GM21526 (cell line): ENCODE results near the gene PPIG.
"Not testable (repeated sequence)": the region's sequence is repeated elsewhere in the genome, so short reads cannot be mapped to it uniquely, and the experiment has no call there.

Experiments
- ATAC-seq: cut with Tn5 transposase; IDR thresholded peaks from one replicate; pipeline ENCODE4 v1.9.1; 2021; ENCODE audit warnings: moderate library complexity; ENCODE audit not compliant: unreplicated experiment, low FRiP score

Gene PPIG

DNA sequence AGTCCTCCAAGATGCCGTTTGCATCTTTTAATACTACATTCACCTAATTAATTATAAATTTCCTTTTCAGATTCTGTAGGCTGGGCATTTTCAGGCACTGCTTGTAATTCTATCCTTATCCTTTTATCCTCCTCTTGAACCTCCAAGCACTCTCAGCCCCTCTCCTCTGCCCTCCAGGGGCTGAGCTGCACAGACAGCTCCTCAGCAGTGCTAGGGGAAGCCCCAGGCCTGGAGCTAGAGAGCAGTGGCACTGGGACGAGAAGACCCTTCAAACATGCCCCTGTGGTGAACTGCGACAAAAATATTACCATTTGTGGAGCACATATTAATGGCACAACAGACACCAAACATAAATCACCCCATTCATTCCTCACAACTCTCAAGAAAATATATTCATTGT, 77.1 kb downstream of the PPIG start:
- no peak for ATAC-seq

DNA sequence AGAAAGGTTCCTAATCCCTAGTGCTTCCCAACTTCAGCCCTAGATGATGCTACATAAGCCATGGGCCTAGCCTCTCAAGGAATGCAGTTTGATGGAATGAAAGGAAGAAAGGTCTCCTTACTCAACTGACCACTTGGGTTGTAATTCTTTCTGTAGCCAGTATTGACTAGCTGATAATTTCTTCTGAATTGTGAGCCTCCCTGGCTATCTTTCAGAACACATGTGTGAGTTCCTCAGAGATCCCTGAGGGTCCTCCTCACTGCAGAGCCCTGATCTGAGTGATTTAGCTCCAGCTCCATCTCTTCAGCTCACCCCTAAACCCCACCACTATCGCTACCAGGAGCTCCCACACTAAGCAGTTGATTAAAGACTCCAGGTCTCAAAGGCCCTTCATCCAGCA, 78.6 kb downstream of the PPIG start:
- ATAC-seq, result no peak

DNA sequence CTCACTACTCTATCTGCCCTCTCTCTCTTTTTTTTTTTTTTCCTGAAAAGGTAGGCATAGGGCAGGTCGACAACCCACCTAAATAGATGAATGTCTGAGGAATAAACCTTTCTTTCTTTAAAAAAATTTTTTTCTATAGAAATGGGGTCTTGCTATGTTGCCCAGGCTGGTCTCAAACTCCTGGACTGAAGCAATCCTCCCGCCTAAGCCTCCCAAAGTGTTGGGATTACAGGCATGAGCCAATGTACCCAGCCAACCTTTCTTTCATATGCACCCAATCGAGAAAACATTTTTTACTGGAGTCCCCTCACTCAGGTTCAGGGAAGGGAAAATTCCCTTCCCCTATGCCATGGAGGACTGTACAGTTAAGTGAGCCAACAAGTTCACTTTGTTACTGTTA, 79.1 kb downstream of the PPIG start:
- ATAC-seq, result no peak

DNA sequence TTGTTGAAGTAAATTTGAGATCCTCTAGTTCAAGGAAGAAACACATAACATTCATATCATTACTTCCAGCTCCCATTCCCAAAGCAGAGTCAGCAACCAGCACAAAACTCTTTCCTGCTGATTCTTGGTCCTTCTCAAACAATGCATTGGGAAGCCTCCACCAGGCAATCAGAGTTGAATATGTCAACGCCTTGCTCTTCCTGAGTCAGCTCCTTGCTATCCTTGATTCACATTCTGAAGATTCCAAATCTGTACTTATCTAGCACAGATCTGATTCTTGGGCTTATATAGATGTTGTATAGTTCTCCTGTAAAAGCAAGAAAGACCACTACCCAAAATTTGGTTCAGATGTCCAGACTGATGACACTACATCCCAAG, 80.4 kb downstream of the PPIG start:
- no peak for ATAC-seq

DNA sequence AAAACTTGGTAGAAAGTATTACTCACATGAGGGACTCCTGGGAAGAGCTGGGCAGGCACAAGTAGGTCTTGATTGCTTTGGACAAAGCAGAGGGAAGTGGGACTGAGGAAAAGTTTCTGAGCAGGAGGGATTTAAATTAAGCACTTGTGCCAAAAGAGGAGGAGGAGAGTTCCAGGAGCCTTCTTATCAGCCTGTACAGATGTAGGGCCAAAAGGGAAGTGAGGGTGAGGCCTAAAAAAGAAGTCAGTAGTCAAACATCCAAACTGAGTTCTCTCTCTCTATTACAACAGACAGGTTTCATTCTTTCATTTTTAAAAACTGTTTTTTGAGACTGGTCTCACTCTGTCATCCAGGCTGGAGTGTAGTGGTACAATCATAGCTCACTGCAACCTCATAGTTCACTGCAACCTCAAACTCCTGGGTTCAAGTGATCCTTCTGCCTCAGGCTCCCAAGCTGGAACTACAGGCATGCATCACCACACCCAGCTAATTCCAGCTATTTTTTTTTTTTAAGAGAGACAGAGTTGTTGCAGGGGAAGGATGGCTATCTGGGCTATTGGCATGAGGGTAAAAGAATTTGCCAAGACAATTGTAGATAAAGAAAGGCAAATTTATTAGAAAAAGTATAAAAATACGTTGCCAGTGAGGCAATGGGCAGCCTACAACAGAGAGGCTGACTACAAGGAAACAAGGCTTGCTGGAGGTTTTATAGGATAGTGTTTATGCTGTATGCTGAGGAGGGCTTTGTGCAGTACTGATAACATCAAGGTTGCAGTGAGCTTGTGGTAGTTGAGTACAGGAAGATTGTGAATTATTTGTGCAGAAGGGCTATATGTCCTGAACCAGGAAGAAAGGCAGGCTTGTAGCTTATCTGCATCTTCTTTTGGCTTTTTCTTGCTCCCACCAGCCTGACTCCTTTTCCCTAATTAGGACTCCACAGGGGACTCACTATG, 81.1 kb downstream of the PPIG start:
- ATAC-seq, result no peak

DNA sequence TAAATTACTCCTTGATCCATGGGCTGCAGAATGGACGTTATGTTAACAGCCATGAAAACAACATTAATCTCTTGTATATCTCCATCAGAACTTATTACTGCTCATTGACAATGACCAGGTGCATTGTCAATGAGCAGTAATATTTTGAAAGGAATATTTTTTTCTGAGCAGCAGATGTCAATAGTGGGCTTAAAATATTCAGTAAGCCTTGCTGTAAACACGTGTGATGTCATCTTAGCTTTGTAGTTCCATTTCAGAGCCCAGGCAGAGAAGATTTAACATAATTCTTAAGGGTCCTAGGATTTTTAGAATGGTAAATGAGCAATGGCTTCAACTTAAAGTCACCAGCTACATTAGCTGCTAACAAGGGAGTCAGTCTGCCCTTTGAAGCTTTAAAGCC, 83.4 kb downstream of the PPIG start:
- ATAC-seq, result no peak

DNA sequence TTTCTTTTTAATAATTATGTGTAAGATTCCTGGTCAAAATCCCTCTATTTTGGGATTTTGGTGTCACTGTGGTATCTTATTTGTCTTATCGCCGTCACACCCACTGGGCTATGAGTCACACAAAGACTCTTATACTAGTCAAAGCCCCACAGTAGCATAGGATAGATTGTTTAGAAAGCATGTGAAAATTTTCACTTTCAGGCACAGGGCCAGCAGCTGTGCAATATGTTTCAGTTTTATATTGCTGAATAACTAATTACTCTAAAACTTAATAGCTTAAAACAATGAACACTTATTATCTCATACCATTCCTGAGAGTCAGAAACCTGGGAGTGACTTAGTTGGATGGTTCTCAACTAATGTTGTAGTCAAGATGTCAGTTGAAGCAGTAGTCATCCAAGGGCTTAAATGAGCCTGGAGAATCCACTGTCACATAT, 86.1 kb downstream of the PPIG start:
- ATAC-seq, result no peak

DNA sequence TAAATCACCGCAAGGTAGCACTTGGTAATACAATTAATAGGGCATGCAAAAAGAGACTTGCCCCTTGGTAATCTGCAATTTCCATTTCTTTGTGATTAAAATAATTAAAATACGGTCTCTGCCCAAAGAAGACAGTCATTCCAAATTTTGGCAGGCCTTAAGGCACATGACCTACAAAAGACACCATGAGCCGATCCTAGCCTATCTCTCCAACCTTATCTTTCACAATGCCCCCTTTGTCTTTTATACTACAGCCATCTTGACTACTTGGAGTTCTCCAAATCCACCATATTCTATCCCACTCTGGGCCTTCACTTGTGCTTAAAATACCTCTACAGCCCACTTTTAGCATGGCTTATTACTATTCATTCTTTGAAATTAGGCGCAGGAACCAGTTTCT, 86.8 kb downstream of the PPIG start:
- ATAC-seq, result no peak

DNA sequence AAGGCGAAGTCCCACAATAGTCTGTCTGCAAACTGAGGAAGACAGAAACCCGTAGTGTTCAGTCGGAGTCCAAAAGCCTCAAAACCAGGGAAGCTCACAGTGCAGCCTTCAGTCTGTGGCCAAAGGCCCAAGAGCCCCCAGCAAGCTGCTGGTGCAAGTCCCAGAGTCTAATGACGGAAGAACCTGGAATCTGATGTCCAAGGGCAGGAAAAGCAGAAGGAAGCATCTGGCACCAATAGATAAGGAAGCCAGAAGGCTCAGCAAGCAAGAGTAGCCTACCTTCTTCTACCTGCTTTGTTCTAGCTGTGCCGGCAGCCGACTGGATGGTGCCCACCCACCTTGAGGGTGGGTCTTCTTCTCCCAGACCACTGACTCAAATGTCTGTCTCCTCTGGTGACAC, 88.3 kb downstream of the PPIG start:
- no peak for ATAC-seq

DNA sequence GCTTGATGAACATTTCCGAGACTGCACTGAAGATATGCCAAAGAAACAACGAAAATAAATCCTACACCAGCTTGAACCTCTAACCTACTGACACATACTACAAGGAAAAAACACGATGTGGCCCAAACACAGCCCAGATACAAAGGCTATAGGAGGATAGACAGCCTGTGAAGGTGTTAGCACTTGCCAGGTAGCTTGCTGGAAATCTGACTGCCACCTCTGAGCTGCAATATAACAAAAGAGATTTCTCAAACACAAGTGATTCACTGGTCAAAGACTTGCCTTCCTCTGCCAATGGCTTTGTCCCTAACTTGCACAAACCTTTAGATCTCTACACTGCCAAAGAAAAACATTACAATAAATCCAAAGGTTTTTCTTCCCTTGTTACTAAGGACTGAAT, 89.0 kb downstream of the PPIG start:
- no peak for ATAC-seq

DNA sequence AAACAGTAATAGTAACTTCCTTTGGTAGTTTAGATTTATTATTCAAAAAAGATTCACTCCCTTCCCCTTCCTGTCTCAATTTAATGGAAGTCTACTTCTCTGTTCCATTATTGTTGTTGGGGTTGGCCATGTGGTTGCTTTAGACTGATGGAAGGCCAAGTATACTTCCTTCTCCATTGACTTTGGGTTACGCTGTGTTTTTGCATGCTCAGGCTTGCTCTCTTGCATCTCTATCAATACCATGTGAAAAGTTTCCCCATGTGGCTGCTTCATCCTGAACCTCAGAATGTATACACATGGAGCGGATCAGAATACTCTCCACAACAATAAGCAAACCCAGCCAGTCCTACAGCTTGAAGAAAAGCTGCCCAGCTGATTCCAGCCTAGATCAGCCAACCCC, 89.8 kb downstream of the PPIG start:
- no peak for ATAC-seq

DNA sequence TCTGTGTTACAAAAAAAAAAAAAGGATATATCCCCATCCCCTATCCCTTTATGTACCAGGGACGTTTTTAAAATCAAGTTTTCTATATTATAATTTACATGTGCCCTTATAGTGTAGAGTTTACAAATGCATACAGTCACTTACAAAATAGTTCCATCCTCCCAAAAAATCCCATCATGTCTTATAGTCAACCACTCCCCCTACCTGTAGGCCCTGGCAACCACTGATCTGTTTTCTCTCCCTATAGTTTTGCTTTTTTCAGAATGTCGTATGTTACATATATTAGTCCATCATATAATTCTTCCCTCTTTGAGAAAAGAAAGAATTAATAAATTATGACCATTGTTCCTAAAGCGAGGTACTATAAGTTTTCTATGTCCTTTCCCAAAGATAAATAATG, 92.2 kb downstream of the PPIG start:
- no peak for ATAC-seq

DNA sequence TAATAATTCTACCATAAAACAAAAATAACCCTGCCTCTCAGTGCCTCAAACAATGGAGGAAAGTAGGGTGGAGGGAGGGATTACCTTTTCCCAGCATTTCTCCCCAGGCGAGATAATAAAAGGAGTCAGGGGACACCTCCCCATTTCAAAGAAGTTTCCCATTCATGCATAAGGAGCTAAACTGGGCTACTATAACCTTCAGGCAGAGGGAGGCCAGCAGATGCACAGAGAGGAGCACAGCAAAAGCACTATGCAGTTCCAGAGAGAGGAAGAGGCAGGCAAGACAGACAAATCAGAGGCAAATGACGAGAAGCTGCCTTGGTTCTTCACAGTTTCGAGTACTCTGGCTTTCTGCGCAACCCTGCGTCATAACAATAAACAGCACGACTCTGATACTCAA, 92.7 kb downstream of the PPIG start:
- ATAC-seq, result no peak

DNA sequence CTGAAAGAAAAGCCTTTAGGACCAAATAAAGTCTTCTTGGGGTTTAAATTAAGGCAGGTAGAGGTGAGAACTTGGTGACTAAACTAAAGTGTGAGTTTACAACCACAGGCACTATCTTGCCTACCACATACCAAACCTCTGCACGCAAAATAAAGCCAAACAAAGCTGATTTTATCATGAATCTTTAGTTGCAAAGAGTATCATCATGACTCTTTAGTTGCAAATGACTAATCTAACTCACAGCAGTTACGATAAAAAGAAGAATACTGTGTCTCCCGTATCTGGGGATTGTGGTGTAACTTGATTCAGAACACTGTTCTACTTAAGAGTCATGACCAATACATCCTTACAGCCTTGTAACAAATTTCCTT, 98.9 kb downstream of the PPIG start:
- no peak for ATAC-seq

DNA sequence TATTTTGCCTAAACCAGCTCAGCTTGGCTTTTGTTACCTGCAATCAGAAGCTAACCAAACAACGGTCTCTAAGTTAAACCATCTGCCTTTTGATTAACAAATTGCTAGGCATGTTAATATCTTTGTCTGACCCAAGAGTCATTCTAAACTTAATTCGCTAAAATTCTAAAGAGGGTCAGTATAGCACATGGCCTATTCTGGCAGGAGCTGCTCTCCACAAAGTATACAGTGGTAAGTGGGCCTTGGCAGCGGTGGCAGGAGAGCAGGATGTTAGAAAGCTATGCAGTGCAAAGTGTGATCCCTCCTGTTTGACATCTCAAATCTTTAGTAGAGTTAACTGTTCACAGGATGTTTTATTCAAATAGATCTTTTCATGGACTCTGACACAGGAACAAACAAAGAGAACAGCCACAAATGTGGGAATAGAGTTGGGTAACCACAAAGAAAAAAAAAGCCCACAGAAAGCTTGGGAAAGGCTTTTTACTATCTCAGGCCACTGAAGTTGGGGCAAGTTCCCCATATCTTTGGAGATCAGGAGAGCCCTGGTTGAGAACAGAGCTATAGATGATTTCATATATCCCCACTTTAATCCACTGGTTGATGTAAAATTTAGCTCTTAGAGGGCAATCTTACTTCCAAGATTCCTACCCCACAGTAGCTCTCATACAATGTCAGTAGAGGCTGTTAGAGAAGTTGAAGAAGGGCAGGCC, 99.4 kb downstream of the PPIG start:
- ATAC-seq, result no peak

DNA sequence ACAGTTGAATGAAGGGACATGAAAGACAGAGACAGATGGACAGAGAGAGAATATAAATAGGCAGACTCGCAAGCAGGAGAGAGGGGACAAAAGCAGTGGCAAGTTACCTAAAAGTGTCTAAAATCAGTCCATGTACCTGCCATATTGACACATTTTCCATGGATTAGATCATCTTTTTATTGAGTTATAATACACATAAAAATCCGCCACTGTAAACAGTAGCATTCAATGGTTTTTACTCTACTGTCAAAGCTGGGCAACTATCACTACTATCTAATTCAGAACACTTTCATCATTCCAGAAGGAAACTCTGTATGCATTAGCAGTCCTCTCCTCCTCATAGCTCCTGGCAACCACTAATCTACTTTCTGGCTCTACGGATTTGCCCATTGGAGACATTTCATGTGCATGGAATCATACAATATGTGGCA, 100.0 kb downstream of the PPIG start:
- no peak for ATAC-seq

DNA sequence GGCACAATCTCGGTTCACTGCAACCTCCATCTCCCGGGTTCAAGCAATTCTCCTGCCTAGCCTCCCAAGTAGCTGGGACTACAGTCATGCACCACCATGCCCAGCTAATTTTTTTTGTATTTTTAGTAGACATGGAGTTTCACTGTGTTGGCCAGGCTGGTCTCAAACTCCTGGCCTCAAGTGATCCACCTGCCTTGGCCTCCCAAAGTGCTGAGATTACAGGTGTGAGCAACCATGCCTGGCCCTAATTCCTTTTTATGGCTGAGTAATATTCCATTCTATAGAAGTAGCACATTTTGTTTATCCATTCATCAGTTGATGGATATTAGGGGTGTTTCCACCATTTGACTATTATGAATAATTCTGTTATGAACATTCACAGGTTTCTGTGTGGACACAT, 100.6 kb downstream of the PPIG start:
- ATAC-seq, result not testable (repeated sequence)

DNA sequence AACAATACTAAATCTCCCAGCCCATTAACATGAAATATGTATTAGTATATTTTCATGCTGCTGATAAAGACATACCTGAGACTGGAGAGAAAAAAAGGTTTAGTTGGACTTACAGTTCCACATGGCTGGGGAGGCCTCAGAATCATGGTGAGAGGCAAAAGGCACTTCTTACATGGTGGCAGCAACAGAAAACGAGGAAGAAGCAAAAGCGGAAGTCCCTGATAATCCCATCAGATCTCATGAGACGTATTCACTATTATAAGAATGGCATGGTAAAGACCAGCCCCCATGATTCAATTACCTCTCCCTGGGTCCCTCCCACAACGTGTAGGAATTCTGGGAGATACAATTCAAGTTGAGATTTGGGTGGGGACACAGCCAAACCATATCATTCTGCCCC, 102.7 kb downstream of the PPIG start:
- not testable (repeated sequence) for ATAC-seq

DNA sequence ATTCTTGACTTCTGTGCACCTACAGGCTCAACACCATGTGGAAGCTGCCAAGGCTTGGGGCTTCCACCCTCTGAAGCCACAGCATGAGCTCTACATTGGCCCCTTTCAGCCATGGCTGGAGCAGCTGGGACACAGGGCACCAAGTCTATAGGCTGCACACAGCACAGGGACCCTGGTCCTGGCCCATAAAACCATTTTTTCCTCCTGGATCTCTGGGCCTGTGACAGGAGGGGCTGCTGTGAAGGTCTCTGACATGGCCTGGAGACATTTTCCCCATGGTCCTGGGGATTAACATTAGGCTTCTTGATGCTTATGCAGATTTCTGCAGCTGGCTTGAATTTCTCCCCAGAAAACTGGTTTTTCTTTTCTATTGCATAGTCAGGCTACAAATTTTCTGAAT, 103.8 kb downstream of the PPIG start:
- ATAC-seq, result not testable (repeated sequence)

DNA sequence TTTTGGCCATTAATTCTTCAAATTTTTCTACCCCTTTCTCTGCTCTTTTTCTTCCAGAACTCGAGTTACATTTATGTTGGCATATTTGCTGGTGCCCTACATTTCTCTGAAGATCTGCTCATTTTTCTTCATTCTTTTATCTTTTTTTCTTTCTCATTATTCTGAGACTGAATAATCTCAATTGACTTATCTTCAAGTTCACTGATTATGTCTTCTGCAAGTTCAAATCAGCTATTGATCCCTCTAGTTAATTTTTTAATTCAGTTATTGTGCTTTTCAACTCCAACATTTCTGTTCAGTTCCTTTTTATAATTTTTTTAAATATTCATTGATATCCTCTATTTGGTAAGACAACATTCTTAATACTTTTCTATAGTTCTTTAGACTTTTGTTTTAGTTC, 106.8 kb downstream of the PPIG start:
- ATAC-seq, result no peak
